ENCODE measurements around the gene PPM1F.

Gene PPM1F

GRCh38 chr22:21952586-21953571, at the start of gene PPM1F:
Gene PPM1F (minus strand): TSS chr22:21952848. CDS start chr22:21946048, 6,800 bp downstream.
- DNase-seq: peak; percentile 19 to 88 (median 71)

- DNase-seq: no peak
Observed at GRCh38 chr22:22001664-22002525, 49.2 kb upstream of the PPM1F start.

- DNase-seq: no peak
Observed at GRCh38 chr22:21998595-21999247, 46.1 kb upstream of the PPM1F start.

- DNase-seq: no peak
Observed at GRCh38 chr22:21996175-21996720, 43.6 kb upstream of the PPM1F start.

GRCh38 chr22:21995660-21996059, 43.0 kb upstream of the PPM1F start:
- no peak for DNase-seq

- DNase-seq: no peak
Observed at GRCh38 chr22:21994881-21995444, 42.3 kb upstream of the PPM1F start.

- no peak for DNase-seq
Observed at GRCh38 chr22:21992593-21993237, 40.1 kb upstream of the PPM1F start.

- DNase-seq: no peak
Observed at GRCh38 chr22:21991774-21992173, 39.1 kb upstream of the PPM1F start.

- DNase-seq: no peak
Observed at GRCh38 chr22:21991304-21991596, 38.6 kb upstream of the PPM1F start.

GRCh38 chr22:21990445-21991303, 38.0 kb upstream of the PPM1F start:
- DNase-seq: no peak

GRCh38 chr22:21989049-21989448, 36.4 kb upstream of the PPM1F start:
- DNase-seq: no peak

GRCh38 chr22:21985214-21985613, 32.6 kb upstream of the PPM1F start:
- DNase-seq: no peak

- DNase-seq: no peak
Observed at GRCh38 chr22:21984793-21985192, 32.1 kb upstream of the PPM1F start.

- DNase-seq: peak in 50 of 51 donors; percentile 20 to 90 (median 69)
Observed at GRCh38 chr22:21982338-21982965, 29.8 kb upstream of the PPM1F start, which contains the start of gene TOP3B. Gene TOP3B (minus strand): TSS chr22:21982787. CDS start chr22:21975709, 7,078 bp downstream.

GRCh38 chr22:21981874-21982273, 29.2 kb upstream of the PPM1F start:
- no peak for DNase-seq

GRCh38 chr22:21980547-21980946, 27.9 kb upstream of the PPM1F start:
- no peak for DNase-seq

GRCh38 chr22:21978564-21979386, 26.1 kb upstream of the PPM1F start:
- DNase-seq: no peak

- no peak for DNase-seq
Observed at GRCh38 chr22:21977814-21978213, 25.2 kb upstream of the PPM1F start.
